ENCODE results near the gene SKAP2. TPM values are rescaled to one million over a fixed set of nuclear protein-coding genes. Genes with fewer than 3 reads are reported as not detected.

SKAP2 gene
- total RNA-seq, 1 experiment from 2014 or later = 3.2 TPM

DNA sequence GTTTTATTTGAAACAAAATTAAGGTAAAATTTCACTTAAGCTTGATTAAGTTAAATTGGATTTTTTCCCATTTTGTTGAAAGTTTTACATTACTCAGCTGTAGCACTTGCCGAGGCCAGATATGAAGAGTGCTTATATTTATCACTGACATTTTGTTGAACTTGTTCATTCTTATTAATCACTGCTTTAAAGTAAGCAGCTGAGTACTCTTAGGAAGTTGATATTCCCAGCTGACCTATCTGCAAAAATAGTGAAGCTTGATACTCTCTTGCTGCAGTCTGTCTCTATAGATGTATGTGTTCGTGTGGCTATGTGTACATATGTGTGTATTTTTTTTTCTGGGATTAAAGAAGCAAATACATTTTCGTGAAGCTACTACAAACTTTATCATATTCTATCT is 150.0 kb downstream of the SKAP2 start:
- no peaks in the 10 kb centered on the region for H3K23me2 ChIP-seq (ENCODE audit: insufficient read length, low read depth, low read length, poor library complexity, severe bottlenecking)
- no peak overlapping the region for H3K23ac ChIP-seq (ENCODE audit: insufficient read length, low read depth, low read length)
- no CpG with 5 or more reads among the region's 3 CpGs for WGBS (ENCODE audit: extremely low coverage, insufficient read length, low lambda C conversion rate)
- H3T11ph ChIP-seq (ENCODE audit: low read length) = no peak overlapping the region
- H3K36me3 Mint-ChIP-seq (ENCODE audit: insufficient read depth in 1 of 3, low read depth in 3 of 3) = no peaks in the 10 kb centered on the region; a peak in 1 of 7 replicates
- no peak overlapping the region for H2AFZ ChIP-seq (ENCODE audit: low read length)
- no peaks in the 10 kb centered on the region for H3K4me1 ChIP-seq (ENCODE audit: insufficient read depth, low read length)
- no peak overlapping the region for H2BK12ac ChIP-seq (ENCODE audit: insufficient read length, low read depth, low read length)
- H3K56ac ChIP-seq (ENCODE audit: insufficient read length, low read depth, low read length) = no peak overlapping the region
- H2BK15ac ChIP-seq (ENCODE audit: low read depth, low read length) = no peak overlapping the region
- H3K79me1 ChIP-seq (ENCODE audit: insufficient read depth, low read depth, low read length, poor library complexity, severe bottlenecking) = no peaks in the 10 kb centered on the region
- no peak overlapping the region for H2AK5ac ChIP-seq (ENCODE audit: insufficient read length, low read length)
- no peak overlapping the region for H4K91ac ChIP-seq (ENCODE audit: insufficient read length, low read depth, low read length)
- no peaks in the 10 kb centered on the region for H3K79me2 ChIP-seq (ENCODE audit: insufficient read depth, low read length)
- H3K27ac ChIP-seq (ENCODE audit: insufficient read length, low read depth, low read length) = no peak overlapping the region
- no peak overlapping the region for H3K9ac ChIP-seq (ENCODE audit: extremely low read depth, insufficient read length, low read length)
- H4K5ac ChIP-seq (ENCODE audit: insufficient read length, low read depth, low read length) = no peak overlapping the region
- no peaks in the 10 kb centered on the region for H3K9me3 Mint-ChIP-seq
- no peak overlapping the region for H4K8ac ChIP-seq (replicated peaks; ENCODE audit: insufficient read length, low read depth, low read length)
- TF ChIP-seq CTCF (conservative IDR thresholded peaks at IDR 0.05) = no peak
- H2BK20ac ChIP-seq (ENCODE audit: low read depth, low read length, poor library complexity, severe bottlenecking) = no peak overlapping the region
- no peak overlapping the region for H3K14ac ChIP-seq (ENCODE audit: insufficient read depth, low read length)
- no peak overlapping the region for H3K18ac ChIP-seq (ENCODE audit: insufficient read length, low read depth, low read length)
- H4K20me1 ChIP-seq (ENCODE audit: control insufficient read depth, insufficient read depth, insufficient read length) = no peaks in the 10 kb centered on the region
- H3K4me2 ChIP-seq (ENCODE audit: insufficient read depth, insufficient read length, low read length) = no peak overlapping the region
- H2BK120ac ChIP-seq (ENCODE audit: low read depth, low read length, poor library complexity, severe bottlenecking) = no peak overlapping the region
- no peak overlapping the region for H3K4ac ChIP-seq (ENCODE audit: low read depth, low read length)
- no peak overlapping the region for H3K27ac Mint-ChIP-seq
- no peaks in the 10 kb centered on the region for H3K27me3 Mint-ChIP-seq (ENCODE audit: low read depth)
- H2BK5ac ChIP-seq (ENCODE audit: insufficient read length, low read length) = no peak overlapping the region
- no peak for DNase-seq
- H3K4me3 Mint-ChIP-seq = no peak overlapping the region
- H3K27me3 ChIP-seq (ENCODE audit: insufficient read depth, low read length) = no peaks in the 10 kb centered on the region
- H3K9me3 ChIP-seq (ENCODE audit: control insufficient read depth, low read depth, low read length) = no peaks in the 10 kb centered on the region
- no peaks in the 10 kb centered on the region for H3K4me1 Mint-ChIP-seq

All from H9 (cell line).